DND-41 (cell line): ENCODE data around the gene IFI27L2.

Source experiments
- CTCF ChIP-seq: IDR thresholded peaks from 2 replicates; pipeline ENCODE4 v1.5.1; 2012; ENCODE audit warnings: borderline replicate concordance, low read length, moderate library complexity, mild to moderate bottlenecking; ENCODE audit not compliant: poor library complexity, severe bottlenecking; ENCODE audit errors: extremely low read depth
- EZH2 ChIP-seq: IDR thresholded peaks from 3 replicates; pipeline ENCODE4 v1.6.1; 2012; ENCODE audit warnings: borderline replicate concordance, low read depth, mild to moderate bottlenecking, moderate library complexity, low read length, inconsistent platforms; ENCODE audit not compliant: severe bottlenecking

DNA sequence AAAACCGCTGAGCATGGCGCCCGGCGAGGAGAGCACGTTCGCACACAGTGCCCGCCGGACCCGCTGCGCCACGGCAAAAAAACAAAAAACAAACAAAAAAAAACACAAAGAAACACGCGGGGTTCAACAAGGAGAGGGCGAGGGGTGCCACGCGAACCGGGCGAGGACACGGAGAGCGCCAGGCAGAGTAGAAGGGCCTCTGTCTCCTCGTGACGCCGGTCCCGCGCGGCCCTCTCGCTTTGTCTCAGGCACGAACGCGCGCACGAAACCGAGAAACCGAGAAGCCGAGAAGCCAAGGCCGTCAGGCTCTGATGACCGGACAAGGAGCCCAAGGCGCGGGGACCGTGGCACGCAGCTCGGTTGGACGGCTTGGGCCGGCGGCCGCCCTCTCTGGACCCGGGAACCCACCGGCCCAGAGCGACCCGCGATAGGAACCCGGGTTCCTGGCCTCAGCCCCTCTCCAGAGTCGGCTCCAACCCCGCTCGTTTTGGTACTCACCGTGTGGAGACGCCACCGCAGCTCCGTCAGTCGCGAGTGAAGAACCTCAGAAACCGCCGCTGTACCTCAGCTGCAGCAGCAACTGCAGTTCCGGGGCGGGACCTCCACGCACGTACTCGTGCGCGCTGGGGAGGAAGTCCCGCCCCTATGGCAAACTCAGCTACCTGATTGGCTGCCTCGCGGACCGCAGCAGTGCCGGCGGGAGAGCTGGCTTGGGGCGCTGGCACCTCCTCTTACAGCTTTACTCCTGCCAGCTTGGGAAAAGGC lies 48.6 kb downstream of the IFI27L2 start, which contains the start of the genes DDX24 and IFI27L1:
- TF ChIP-seq CTCF (no peak), EZH2 (no peak)
